Erythroblast (primary cell): ENCODE data around the gene METTL24.
"Not testable (repeated sequence)": the region's sequence is repeated elsewhere in the genome, so short reads cannot be mapped to it uniquely, and the experiment has no call there.

Experiments
- DNase-seq, 2 experiments: peaks; one replicate each; lab custom pipeline; 2025; lab: John Stamatoyannopoulos, UW
- GATA1 ChIP-seq: IDR thresholded peaks from 2 replicates; pipeline ENCODE4 v1.6.1; 2011; ENCODE audit warnings: low read depth, mild to moderate bottlenecking, control low read depth, low read length, moderate library complexity
- POLR2A ChIP-seq: IDR thresholded peaks from 2 replicates; pipeline ENCODE4 v1.6.1; 2011; ENCODE audit warnings: mild to moderate bottlenecking, low read length

METTL24 gene

GRCh38 chr6:110323258-110323657, 34.9 kb downstream of the METTL24 start:
- TF ChIP-seq GATA1, result no peak
- TF ChIP-seq POLR2A, result no peak
- no peak for DNase-seq

- TF ChIP-seq POLR2A, result no peak
- TF ChIP-seq GATA1, result no peak
- DNase-seq, result no peak
These were observed 35.3 kb downstream of the METTL24 start for GRCh38 chr6:110322874-110323242.

GRCh38 chr6:110322151-110322873, 35.8 kb downstream of the METTL24 start:
- no peak for TF ChIP-seq GATA1
- TF ChIP-seq POLR2A, result no peak
- DNase-seq, result no peak

- no peak for DNase-seq
- TF ChIP-seq POLR2A (no peak), GATA1 (no peak)
These were observed 37.8 kb downstream of the METTL24 start for GRCh38 chr6:110320307-110320706.

GRCh38 chr6:110319843-110320242, 38.3 kb downstream of the METTL24 start:
- no peak for DNase-seq
- TF ChIP-seq GATA1, result no peak
- TF ChIP-seq POLR2A, result no peak

GRCh38 chr6:110319381-110319780, 38.8 kb downstream of the METTL24 start:
- no peak for DNase-seq
- TF ChIP-seq POLR2A, result no peak
- TF ChIP-seq GATA1, result no peak

GRCh38 chr6:110318971-110319370, 39.2 kb downstream of the METTL24 start:
- TF ChIP-seq GATA1 (no peak), POLR2A (no peak)
- DNase-seq, result no peak

GRCh38 chr6:110317646-110318045, 40.5 kb downstream of the METTL24 start:
- no peak for DNase-seq
- TF ChIP-seq POLR2A, result no peak
- TF ChIP-seq GATA1, result no peak

- no peak for TF ChIP-seq POLR2A
- TF ChIP-seq GATA1, result no peak
- DNase-seq, result no peak
These were observed 41.0 kb downstream of the METTL24 start for GRCh38 chr6:110317189-110317588.

GRCh38 chr6:110315869-110316398, 42.2 kb downstream of the METTL24 start:
- TF ChIP-seq GATA1 (no peak), POLR2A (no peak)

GRCh38 chr6:110315207-110315868, 42.8 kb downstream of the METTL24 start:
- DNase-seq, result no peak
- no peak for TF ChIP-seq GATA1
- no peak for TF ChIP-seq POLR2A

More at GRCh38 chr6:110315869-110316398, 42.2 kb downstream of the METTL24 start:
- peak; percentile 10 to 22 for DNase-seq

GRCh38 chr6:110310861-110311446, 47.2 kb downstream of the METTL24 start:
- no peak for DNase-seq
- TF ChIP-seq GATA1 (no peak), POLR2A (no peak)

GRCh38 chr6:110309432-110309831, 48.7 kb downstream of the METTL24 start:
- DNase-seq, result not testable (repeated sequence)

- TF ChIP-seq GATA1 (no peak), POLR2A (no peak)
- no peak for DNase-seq
These were observed 50.8 kb downstream of the METTL24 start for GRCh38 chr6:110307368-110307767.

- DNase-seq, result not testable (repeated sequence)
These were observed 52.3 kb downstream of the METTL24 start for GRCh38 chr6:110305832-110306231.

- not testable (repeated sequence) for DNase-seq
These were observed 54.5 kb downstream of the METTL24 start for GRCh38 chr6:110303692-110304091.
